Cardiac fibroblast (primary cell): Measurements from ENCODE around the gene PLXNA1.

Experiments used
- DNase-seq, 2 donors: peaks; one replicate each; pipeline versions ENCODE4 v3.0.0 to v3.0.0-alpha.2; 2010; ENCODE audit warnings: low read depth in 2 of 2
- H3K4me3 ChIP-seq, 2 donors: replicated peaks in 1 of 2; 1 replicate in 1 of 2; 2 replicates in 1 of 2; pipeline ENCODE4 v1.5.1; 2011; ENCODE audit warnings: low read depth in 2 of 2, low read length in 2 of 2, mild to moderate bottlenecking in 2 of 2, moderate library complexity in 1 of 2
- TF ChIP-seq, protein P1 (sequence below): IDR thresholded peaks from one replicate; pipeline ENCODE4 v1.5.1; 2011; ENCODE audit warnings: low read depth, mild to moderate bottlenecking, low read length, inconsistent platforms

Gene PLXNA1

DNA sequence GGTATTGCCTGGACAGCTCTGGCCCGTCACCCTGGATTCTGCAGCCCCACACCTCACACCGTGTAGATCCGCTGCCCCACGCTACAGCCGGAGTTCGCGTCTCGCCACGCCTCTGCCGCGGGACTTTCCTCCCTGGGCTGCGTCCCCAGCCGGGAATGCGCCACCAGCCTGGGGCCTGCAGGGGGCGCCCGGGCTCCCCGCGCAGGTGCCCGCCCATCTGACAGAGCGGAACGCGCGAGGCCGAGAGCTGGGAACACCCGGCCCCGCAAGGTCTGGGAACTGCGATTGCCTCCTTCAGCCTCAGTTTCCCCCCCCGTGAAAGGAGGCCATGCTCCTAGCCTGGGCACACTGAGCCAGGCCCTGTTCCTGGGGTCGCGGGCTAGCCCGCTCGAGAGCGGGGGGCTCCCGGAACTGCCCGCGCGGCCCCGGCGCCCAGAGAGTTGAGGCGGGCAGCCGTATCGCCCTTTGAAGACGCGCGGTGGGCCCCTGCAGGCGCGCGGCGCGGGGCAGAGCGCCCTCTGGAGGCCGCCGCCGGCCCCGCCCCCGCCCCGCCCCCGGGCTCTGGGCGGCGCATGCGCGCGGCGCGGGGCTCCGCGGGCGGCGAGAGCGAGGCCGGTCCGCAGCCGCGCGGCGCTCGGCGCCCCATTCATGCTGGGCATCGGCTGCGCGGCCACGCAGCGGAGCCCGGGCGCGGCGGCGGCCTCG lies at the start of gene PLXNA1:
TSS of gene PLXNA1 (plus strand) at position 645 of the 705 bp plus-strand sequence. CDS start 5,479 bp downstream, outside the sequence.
- DNase-seq = peak; percentile 81 to 89
- H3K4me3 ChIP-seq = peak within 1 kb of the TSS; percentile 68 to 78
- TF ChIP-seq, protein P1, sequence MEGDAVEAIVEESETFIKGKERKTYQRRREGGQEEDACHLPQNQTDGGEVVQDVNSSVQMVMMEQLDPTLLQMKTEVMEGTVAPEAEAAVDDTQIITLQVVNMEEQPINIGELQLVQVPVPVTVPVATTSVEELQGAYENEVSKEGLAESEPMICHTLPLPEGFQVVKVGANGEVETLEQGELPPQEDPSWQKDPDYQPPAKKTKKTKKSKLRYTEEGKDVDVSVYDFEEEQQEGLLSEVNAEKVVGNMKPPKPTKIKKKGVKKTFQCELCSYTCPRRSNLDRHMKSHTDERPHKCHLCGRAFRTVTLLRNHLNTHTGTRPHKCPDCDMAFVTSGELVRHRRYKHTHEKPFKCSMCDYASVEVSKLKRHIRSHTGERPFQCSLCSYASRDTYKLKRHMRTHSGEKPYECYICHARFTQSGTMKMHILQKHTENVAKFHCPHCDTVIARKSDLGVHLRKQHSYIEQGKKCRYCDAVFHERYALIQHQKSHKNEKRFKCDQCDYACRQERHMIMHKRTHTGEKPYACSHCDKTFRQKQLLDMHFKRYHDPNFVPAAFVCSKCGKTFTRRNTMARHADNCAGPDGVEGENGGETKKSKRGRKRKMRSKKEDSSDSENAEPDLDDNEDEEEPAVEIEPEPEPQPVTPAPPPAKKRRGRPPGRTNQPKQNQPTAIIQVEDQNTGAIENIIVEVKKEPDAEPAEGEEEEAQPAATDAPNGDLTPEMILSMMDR = peak; percentile 76

DNA sequence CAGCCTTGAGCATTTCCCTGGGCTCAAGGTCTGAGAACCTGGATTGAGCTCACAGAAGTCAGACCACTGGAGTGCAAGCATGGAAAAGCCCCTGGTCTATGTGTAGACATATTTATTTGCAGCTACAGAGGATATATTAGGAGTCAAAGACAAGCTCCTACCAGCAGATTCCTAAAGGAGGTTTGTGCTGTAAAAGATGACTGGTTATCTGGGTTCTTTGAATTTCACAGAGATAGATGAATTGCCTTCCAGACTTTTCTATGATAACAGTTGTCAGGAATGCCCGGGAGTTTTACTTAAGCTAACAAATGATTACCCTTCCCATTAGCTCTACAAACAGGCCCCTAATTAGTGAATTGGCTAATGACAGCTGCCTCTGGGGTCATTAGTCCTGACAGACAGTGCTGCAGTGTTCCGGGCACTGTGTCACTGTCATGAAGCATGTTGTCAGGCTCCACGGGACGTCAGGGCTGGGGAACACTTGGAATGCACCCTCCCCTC lies 48.8 kb upstream of the PLXNA1 start:
- no peak for DNase-seq
- TF ChIP-seq, protein P1 = no peak

DNA sequence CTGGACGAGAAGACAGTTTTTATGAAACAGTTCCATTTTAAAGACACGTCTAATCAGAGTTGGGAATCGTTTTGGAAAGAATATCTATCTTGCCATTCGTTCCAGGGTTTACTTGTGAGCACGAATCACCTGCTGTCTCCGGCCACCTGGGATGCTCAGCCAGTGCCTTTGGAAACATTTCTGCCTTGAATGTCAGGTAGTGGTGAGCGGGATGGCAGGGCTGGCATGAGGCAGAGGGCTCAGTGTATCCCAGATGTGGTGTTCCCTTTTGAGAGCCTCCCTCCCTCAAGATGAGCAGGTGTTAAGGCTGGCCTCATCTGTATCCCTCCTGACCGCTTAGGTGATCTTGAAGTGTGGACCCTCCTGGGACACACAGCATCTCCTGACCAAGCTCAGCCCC lies 47.9 kb upstream of the PLXNA1 start:
- TF ChIP-seq, protein P1 = no peak
- no peak overlapping the region for H3K4me3 ChIP-seq
- DNase-seq = no peak

More for the DNA sequence above, 48.8 kb upstream of the PLXNA1 start:
- no peak overlapping the region for H3K4me3 ChIP-seq

DNA sequence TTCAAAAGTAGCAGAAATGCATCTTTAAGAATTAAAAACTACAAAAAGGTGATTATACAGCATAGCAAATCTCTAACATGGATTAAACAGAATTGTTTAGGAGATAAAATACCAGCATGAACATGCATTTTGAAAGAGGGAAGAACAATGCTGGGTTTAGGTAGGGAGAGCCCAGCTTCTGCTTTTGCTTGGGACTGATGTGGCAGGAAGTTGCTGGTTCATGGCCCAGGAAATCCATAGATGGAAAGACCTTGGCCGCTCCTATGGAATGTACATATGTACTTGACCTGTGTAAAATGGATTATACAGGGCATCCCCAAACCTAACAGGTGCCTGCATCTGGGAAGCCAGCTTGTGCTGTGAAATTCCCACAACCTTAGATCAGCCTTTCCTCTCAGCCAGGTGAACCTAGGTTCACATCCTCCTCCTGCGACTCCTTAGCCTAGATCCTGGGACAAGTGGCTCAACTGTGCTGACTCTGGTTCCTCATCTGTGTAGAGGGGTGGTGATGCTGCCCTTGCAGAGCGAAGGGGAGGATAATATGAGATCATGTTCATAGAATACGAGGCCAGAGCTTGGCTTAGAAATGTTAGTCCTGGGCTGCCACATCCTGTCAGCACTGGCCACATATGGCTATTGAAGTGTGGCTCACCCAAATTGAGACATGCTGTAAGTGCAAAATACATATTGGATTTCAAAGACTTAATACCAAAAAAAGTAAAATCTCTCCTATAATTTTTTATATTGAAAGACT lies 47.0 kb upstream of the PLXNA1 start:
- no peak for DNase-seq
- no peak overlapping the region for H3K4me3 ChIP-seq
- TF ChIP-seq, protein P1 = no peak

DNA sequence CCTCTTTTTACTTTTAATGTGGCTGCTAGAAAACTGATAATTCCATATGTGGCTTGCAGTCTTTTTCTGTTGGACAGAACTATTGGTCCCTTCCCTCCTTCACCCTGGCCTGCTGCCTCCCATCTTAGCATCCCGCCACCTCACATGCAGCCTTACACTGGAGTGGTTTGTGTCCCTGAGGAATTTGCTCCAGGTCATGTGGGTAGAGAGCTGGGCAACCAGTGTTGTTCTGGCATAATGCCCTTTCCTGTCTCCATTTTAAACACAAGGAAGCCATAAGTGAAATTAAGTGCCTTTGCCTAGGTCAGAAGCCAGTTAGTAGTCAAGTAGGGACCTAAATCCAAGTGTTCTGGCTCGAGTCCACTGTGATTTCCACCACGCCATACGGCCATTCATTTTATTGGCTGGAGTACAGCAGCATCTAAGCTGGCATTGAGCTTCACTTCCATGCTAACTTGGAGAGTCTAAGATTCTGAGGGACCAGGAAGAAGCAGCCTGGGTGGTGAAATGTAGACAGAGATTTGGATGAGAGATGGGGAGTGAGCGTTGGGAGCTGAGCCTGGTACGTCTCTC lies 46.0 kb upstream of the PLXNA1 start:
- H3K4me3 ChIP-seq = no peak overlapping the region
- TF ChIP-seq, protein P1 = no peak
- DNase-seq = peak in 1 of 2 donors; percentile 40

DNA sequence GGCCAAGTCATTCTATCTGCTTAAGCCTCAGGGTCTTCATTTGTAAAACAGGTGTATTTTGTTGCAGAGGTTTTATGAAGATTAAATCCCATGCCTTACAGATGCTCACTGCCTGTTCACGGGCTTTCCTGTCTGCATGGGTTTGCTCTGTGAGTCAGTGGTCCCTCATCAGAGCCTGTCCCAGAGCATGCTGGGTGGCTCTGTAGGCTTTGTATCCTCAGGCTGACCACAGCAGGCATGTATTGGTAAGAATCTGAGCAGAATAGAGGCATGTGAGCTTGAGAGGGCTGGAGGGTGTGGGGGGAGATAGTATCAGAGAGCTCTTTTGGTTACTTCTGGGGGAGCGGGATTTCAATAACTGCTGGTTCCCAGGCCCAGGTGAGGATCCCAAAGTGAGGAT lies 45.4 kb upstream of the PLXNA1 start:
- no peak for DNase-seq
- H3K4me3 ChIP-seq = no peak overlapping the region
- TF ChIP-seq, protein P1 = no peak
